ENCODE data around the gene STXBP5L. TPM values are rescaled to one million over a fixed set of nuclear protein-coding genes. Genes with fewer than 3 reads are reported as not detected.
"Not testable (repeated sequence)": the region's sequence is repeated elsewhere in the genome, so short reads cannot be mapped to it uniquely, and the experiment has no call there.

The STXBP5L gene
- total RNA-seq, 2 experiments from 2014 or later: not detected

- CTCF ChIA-PET: no interaction called here
- POLR2A ChIA-PET: no interaction called here
Measured at GRCh38 chr3:121405631-121406030, 497.6 kb downstream of the STXBP5L start.

DNA sequence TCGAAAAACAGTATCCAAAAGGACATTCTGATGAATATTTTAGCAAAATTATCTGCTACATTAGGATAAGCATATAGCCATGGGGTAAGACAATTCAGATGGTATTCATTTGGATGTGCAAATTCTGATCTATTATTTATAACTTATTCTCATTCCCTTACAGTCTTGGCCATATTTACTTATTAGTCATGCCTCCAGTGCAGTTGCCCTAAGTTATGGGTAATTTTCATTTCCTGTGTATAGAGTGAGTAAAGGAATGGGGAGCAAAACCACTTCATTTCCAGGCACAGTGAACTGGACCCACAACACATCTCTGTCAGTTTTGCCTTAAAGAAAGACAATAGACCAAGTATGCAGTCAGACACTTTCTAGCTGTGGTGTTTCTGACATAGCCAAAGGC, 503.5 kb downstream of the STXBP5L start:
- ChIA-PET POLR2A (no interaction called here), CTCF (no interaction called here)

GRCh38 chr3:121414924-121415323, 506.9 kb downstream of the STXBP5L start:
- CTCF ChIA-PET: no interaction called here
- POLR2A ChIA-PET: no interaction called here

GRCh38 chr3:121418182-121418581, 510.2 kb downstream of the STXBP5L start:
- CTCF ChIA-PET: no interaction called here
- POLR2A ChIA-PET: no interaction called here

GRCh38 chr3:121424549-121424948, 516.5 kb downstream of the STXBP5L start:
- CTCF ChIA-PET: no interaction called here
- POLR2A ChIA-PET: no interaction called here

DNA sequence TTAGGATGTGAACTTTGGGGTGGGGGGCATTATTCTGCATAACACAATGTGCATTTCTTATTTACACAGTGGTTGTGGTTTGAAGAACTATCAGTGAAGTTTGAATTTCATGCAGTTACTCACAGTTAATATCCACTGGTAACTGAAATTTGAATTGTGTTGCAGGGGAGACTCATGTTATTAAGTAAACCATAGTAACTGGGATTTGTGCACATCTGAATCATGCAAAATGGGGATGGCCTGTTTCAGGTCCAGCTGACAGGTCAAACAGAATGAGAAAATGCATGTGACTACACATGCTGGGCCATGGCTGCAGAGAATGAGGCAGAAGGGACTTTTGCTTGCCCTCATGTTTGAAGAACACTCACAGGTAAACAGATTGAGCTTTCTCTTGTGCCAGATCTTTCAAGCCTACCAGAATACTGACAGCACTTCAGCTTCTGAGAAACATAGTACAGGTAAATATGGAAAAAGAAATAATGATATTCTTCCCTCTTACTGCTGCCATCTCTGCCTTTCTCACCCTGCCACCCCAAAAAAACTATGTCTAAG, 522.7 kb downstream of the STXBP5L start:
- POLR2A ChIA-PET: no interaction called here
- CTCF ChIA-PET: no interaction called here

DNA sequence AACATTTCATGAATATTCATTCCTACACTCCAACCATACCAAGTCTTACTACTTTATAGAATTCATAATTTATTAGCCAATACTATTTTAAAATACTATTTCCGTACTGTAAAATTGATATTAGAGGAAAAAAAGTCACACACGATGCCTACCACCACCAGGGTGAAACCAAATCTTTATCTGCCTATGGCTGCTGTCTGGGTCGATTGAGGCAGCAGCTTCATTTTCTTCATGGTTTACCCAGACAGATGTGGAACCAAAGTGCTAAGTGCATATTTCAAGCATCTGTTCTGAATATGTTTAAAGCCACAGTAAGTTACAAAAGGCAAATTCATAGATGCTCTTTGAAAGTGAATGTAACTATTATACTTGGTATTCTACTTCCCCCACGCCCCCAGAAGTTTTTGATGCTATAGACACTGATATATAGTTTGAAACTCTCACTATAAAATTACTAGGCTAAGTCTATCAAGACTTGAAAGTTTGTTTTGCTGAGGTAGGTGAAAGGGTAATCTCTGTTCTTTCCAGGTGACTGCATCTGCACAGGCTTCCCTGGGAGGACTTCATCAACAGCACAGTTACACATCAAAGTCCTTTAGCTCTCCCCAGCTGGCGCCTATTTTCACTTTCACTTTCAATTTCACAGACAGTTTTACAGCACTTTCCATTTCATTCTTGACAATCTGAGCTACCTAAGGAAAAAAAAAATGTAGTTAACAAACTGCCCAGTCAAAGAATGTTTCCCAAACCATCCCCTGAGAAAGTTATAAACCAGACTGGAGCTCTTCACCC, 523.9 kb downstream of the STXBP5L start:
- ChIA-PET POLR2A (no interaction called here), CTCF (no interaction called here)

GRCh38 chr3:121436074-121436473, 528.1 kb downstream of the STXBP5L start:
- ChIA-PET POLR2A (no interaction called here), CTCF (no interaction called here)

GRCh38 chr3:121436641-121437040, 528.6 kb downstream of the STXBP5L start:
- CTCF ChIA-PET: no interaction called here
- POLR2A ChIA-PET: no interaction called here

DNA sequence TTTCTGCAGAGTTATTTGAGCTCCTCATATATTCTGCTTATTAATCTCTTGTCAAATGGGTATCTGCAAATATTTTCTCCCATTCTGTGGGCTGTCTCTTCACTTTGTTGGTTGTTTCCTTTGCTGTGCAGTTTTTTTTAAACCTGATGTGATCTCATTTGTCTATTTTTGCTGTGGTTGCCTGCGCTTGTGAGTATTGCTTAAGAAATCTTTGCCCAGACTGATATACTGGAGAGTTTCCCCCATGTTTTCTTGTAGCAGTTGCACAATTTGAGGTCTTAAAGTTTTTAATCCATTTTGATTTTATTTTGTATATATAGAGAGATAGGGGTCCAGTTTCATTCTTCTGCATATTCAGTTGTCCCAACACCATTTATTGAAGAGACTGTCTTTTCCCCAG, 535.5 kb downstream of the STXBP5L start:
- POLR2A ChIA-PET: no interaction called here
- CTCF ChIA-PET: no interaction called here

GRCh38 chr3:121451752-121452151, 543.7 kb downstream of the STXBP5L start:
- CTCF ChIA-PET, POLR2A ChIA-PET: not testable (repeated sequence)

DNA sequence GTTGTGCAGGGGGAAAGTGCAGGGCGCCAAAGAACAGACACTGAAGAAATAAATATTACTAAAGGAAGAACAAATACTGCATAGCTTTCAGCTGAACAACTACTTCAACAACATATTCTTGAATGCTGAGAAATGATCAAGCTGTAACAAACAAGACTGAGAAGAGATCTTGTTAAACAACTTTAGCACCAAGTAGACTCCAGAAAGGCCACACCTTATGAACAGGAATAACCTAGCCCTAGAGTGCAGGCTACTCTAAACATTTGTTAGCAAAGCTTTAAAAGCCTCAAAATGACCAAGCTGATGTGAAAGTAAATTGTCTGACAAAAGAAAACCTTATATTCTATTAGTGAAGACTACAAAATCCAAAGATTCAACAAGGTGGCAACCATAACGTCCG, 554.6 kb downstream of the STXBP5L start:
- POLR2A ChIA-PET: no interaction called here
- CTCF ChIA-PET: no interaction called here

GRCh38 chr3:121463745-121464144, 555.7 kb downstream of the STXBP5L start:
- CTCF ChIA-PET: no interaction called here
- POLR2A ChIA-PET: interaction anchor here (0.7 kb wide), 1 partner anchor 1114 kb away, joined by 3 read pairs; the partner anchor contains the start of gene LRRC58

GRCh38 chr3:121467085-121467484, 559.1 kb downstream of the STXBP5L start:
- CTCF ChIA-PET: no interaction called here
- POLR2A ChIA-PET: no interaction called here

- CTCF ChIA-PET: no interaction called here
- POLR2A ChIA-PET: no interaction called here
Measured at GRCh38 chr3:121473001-121473400, 565.0 kb downstream of the STXBP5L start.

Other genes starting within 250 kb of the STXBP5L start
- gene HGD, start 226.0 kb upstream of the STXBP5L start, total RNA-seq: under 1 TPM; 0.23 to 0.25 TPM
- 10 to 100 TPM; 41.4 to 42.4 TPM for gene RABL3, start 165.7 kb upstream of the STXBP5L start, total RNA-seq
- gene GTF2E1, start 165.5 kb upstream of the STXBP5L start, total RNA-seq: 10 to 100 TPM; 24.6 to 28.7 TPM